Heart right ventricle (tissue), 16 donors: ENCODE measurements around the gene ADAMTS3. TPM values are rescaled to one million over a fixed set of nuclear protein-coding genes. Genes with fewer than 3 reads are reported as not detected.

ENCODE experiments used
- ATAC-seq, 8 donors: fragments of 200-7000 bp; cut with Tn5 transposase; one replicate each; pipeline ENCODE4 v1.9.1; 2020; ENCODE audit warnings: mild to moderate bottlenecking in 8 of 8, moderate library complexity in 8 of 8, moderate number of reproducible peaks in 1 of 8
- DNase-seq, 2 donors: peaks; one replicate each; pipeline ENCODE4 v3.0.0-alpha.2; 2020
- H3K27ac ChIP-seq, 10 donors: fragments of 200-600 bp; sonication (generic) in 2 of 10; one replicate each; pipeline versions ENCODE4 v1.5.0 to v1.8.0; 2020 to 2022; ENCODE audit warnings: mild to moderate bottlenecking in 3 of 10
- H3K27me3 ChIP-seq, 7 donors: fragments of 200-600 bp; one replicate each; pipeline ENCODE4 v1.8.0; 2021 to 2022; ENCODE audit warnings: mild to moderate bottlenecking in 2 of 7
- H3K36me3 ChIP-seq, 9 donors: fragments of 200-600 bp; sonication (generic) in 1 of 9; one replicate each; pipeline versions ENCODE4 v1.5.0 to v1.8.0; 2020 to 2022; ENCODE audit warnings: mild to moderate bottlenecking in 2 of 9
- H3K4me1 ChIP-seq, 9 donors: fragments of 200-600 bp; sonication (generic) in 1 of 9; one replicate each; pipeline versions ENCODE4 v1.5.0 to v1.8.0; 2020 to 2022; ENCODE audit warnings: mild to moderate bottlenecking in 4 of 9
- H3K4me3 ChIP-seq, 10 donors: fragments of 200-600 bp; sonication (generic) in 2 of 10; one replicate each; pipeline versions ENCODE4 v1.5.0 to v1.8.0; 2020 to 2022; ENCODE audit warnings: mild to moderate bottlenecking in 7 of 10, moderate library complexity in 2 of 10
- H3K9me3 ChIP-seq, 11 donors: fragments of 200-600 bp in 10 of 11; sonication (generic) in 2 of 11; one replicate each; pipeline versions ENCODE4 v1.5.0 to v1.8.0; 2013 to 2022; ENCODE audit warnings: mild to moderate bottlenecking in 2 of 11, control low read depth in 1 of 11, moderate library complexity in 1 of 11
- WGBS, 2 donors: extraction: QIAGEN DNeasy Blood & Tissue Kit; methylation state at CpG; one replicate each; pipeline ENCODE4 v1.1.7; 2013; ENCODE audit warnings: inconsistent platforms in 1 of 2; 5-methylcytosine and 5-hydroxymethylcytosine counted together
- intact Hi-C, 10 donors: fragments of 100-400 bp; cut with DNase I; formaldehyde crosslinking; loops; one replicate each; pipeline versions ENCODE4 v1.11.1 to v1.14.2; 2022
- polyA plus RNA-seq, 2 donors: library from polyadenylated mRNA; stranded (reverse); fragments of 200-250 nt; gene quantifications; one replicate each; pipeline ENCODE4 v1.2.3, GENCODE V29; 2013
- total RNA-seq, 10 donors: library from RNA; stranded (reverse); fragmentation: NEBNext Ultra II Directional in 3 of 10; extraction: Animal tissue kit (Norgen Biotek cat#: 25700) in 3 of 10; gene quantifications; one replicate each; pipeline versions ENCODE4 v1.2.1 to v1.2.4, GENCODE V29; 2021 to 2023
- TF ChIP-seq, protein P1 (sequence below), 9 donors: fragments of 200-600 bp; sonication (generic) in 2 of 9; IDR thresholded peaks; one replicate each; pipeline versions ENCODE4 v1.5.0 to v1.8.0; 2021 to 2022; ENCODE audit warnings: antibody characterized with exemption in 9 of 9, mild to moderate bottlenecking in 5 of 9, moderate library complexity in 1 of 9
- donor health status: Arrhythmogenic right ventricular cardiomyopathy.
- donor health status: ischemic (EF 13 %, LVEDD 7.1; RV severe dilation, severe dysfunction).
- donor health status: healthy with polysubstance abuse.
- donor health status: DM: no; HTN: yes; CAD: no.
- donor health status: DM: no; HTN: no; CAD: no.
- donor health status: ischemic (EF 25% LVEDD 6.9; RV normal size, moderate dysfunction).
- donor health status: ischemic (EF 25% LVEDD 5.7; RV mildly dilated, moderate dysfunction).
- donor health status: healthy.
- donor health status: DM: yes; HTN: yes; CAD: no.
- donor health status: Ischemic cardiomyopathy.
- donor health status: ischemic (EF 35%, LVEDD 5.7; RV mildly dilated, moderate dysfunction).
- donor health status: nonischemic (EF 11% LVEDD 7.7; RV severe dilation, severe dysfunction).
- donor health status: DM: yes; HTN: yes; CAD: no.
- donor health status: PGD.
- donor health status: ischemic (EF 29% LVEDD 5.4; RV normal size, mild dysfunction).
- donor health status: nonischemic (EF 23%, LVEDD 6.1; RV moderate dilation, normal function).

ADAMTS3 gene
- total and polyA plus RNA-seq, 12 donors = 0.23 to 1.1 (median 0.54) TPM

DNA sequence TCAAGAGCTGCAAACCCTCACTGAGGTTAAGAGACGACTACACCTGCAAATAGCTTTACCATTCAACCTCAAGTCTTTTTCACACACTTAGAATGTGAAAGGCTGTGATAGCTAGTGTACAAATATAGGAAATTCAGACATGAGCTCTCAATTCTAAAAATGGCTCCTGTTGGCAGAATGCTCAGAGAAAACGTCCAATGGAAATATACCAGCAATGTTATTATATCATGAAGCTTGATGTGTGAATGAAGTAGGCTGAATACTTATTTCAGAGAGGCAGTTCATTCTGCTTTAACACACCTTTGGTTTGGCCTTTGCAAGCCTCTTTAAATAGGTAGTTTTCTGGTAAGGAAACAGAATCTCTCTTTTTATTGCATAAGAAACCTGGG, 227.6 kb downstream of the ADAMTS3 start:
- TF ChIP-seq, protein P1, sequence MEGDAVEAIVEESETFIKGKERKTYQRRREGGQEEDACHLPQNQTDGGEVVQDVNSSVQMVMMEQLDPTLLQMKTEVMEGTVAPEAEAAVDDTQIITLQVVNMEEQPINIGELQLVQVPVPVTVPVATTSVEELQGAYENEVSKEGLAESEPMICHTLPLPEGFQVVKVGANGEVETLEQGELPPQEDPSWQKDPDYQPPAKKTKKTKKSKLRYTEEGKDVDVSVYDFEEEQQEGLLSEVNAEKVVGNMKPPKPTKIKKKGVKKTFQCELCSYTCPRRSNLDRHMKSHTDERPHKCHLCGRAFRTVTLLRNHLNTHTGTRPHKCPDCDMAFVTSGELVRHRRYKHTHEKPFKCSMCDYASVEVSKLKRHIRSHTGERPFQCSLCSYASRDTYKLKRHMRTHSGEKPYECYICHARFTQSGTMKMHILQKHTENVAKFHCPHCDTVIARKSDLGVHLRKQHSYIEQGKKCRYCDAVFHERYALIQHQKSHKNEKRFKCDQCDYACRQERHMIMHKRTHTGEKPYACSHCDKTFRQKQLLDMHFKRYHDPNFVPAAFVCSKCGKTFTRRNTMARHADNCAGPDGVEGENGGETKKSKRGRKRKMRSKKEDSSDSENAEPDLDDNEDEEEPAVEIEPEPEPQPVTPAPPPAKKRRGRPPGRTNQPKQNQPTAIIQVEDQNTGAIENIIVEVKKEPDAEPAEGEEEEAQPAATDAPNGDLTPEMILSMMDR (IDR thresholded peaks at IDR 0.05) = no peak
- 35 to 42% methylated on average over 2 of the region's 2 CpGs for WGBS, 2 donors
- no peak for DNase-seq
- Histone ChIP-seq H3K27me3 (no peaks in the 10 kb centered on the region), H3K4me3 (no peak overlapping the region), H3K27ac (peak overlapping the region in 1 of 10 donors; percentile 2), H3K36me3 (no peaks in the 10 kb centered on the region), H3K4me1 (peaks cover 0 to 6% (median 0%) of the 10 kb centered on the region in 9 donors), H3K9me3 (no peaks in the 10 kb centered on the region)
- no peak for ATAC-seq
- intact Hi-C loops = no loop called here

DNA sequence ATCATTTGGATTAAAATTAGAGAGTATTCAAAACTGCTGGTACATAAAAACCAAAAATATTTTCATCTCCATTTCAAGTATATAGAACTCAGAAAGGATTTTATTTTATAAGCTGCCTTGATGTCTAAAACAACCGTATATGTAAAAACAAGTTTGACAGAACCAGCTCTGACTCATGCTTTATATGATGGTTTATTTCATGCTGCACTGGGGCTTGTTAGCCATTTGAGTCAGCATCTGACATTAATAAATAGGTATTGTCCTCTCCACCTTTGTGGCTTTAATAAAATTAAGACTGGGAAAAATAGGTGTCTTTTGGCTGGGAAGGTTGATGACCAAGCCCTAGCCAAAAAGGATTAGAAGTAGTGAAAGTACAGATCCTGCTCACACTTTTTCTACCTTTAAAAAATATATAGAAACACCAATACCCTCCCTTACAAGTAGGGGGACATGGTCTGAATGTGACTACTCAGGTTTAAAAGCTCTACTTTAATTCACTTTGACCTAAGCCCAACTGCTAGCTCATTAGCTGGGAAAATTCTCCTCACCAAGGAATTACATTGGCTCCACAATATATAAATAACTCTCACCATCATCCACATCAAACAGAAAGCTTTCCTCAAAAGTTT, 228.1 kb downstream of the ADAMTS3 start:
- TF ChIP-seq, protein P1 (IDR thresholded peaks at IDR 0.05) = no peak
- H3K4me3 ChIP-seq = no peak overlapping the region
- no peaks in the 10 kb centered on the region for H3K9me3 ChIP-seq
- H3K27me3 ChIP-seq = no peaks in the 10 kb centered on the region
- H3K27ac ChIP-seq = peak overlapping the region in 1 of 10 donors; percentile 2
- H3K36me3 ChIP-seq = no peaks in the 10 kb centered on the region
- DNase-seq = no peak
- intact Hi-C loops = no loop called here
- H3K4me1 ChIP-seq = peaks cover 0 to 6% (median 0%) of the 10 kb centered on the region in 9 donors
- 76 to 81% methylated on average over 1 of the region's 1 CpG for WGBS, 2 donors
- ATAC-seq = no peak

DNA sequence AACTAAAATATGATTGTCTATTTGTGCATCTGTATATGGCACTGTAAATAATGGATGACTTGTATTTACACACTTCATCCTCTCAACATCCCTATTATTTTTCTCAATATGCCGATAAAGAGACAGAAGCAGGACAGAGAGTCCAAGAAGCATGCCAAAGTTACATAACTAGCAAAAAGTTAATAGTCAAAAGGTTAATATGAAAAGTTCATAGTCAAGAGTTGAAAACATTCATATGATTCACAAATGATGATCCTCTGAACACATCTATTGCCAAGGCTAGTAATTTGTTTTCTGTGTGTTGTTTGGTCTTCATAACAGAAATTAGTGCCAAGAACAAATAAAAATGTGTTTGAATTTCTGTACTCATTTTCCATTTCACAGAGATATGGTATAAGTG, 231.0 kb downstream of the ADAMTS3 start:
- Histone ChIP-seq H3K9me3 (no peaks in the 10 kb centered on the region), H3K4me3 (no peak overlapping the region), H3K36me3 (no peaks in the 10 kb centered on the region), H3K4me1 (peaks cover 0 to 6% (median 0%) of the 10 kb centered on the region in 9 donors), H3K27ac (no peak overlapping the region), H3K27me3 (no peaks in the 10 kb centered on the region)
- WGBS, 2 donors = 76 to 80% methylated on average over 1 of the region's 1 CpG
- TF ChIP-seq, protein P1 (IDR thresholded peaks at IDR 0.05) = no peak
- DNase-seq = no peak
- intact Hi-C loops = loop anchor here in 1 of 10 donors (10.0 kb wide), 1 partner anchor 687 kb away; no protein-coding TSS in a partner anchor
- peak in 1 of 8 donors; percentile 62 for ATAC-seq

DNA sequence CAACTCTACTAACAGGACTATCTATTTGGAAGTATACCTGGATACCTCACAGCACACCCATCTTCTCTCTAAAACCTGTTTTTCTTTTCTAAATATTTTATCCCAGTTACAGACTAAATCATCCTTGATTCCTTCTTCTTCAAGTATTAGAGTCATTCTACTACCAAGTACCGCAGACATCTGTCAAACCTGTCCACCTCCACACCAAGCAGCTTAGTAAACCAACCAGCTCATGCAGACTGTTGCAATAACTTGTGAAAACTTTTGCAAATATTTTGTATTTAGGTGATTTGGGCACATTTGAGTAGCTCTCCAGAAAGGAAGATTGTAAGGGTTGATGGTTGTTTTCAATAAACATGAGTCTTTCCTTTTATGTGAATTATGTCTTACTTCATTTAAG, 238.6 kb downstream of the ADAMTS3 start:
- 96 to 98% methylated on average over 1 of the region's 1 CpG for WGBS, 2 donors
- intact Hi-C loops = loop anchor here in 1 of 10 donors (10.0 kb wide), 1 partner anchor 694 kb away; no protein-coding TSS in a partner anchor
- TF ChIP-seq, protein P1 (IDR thresholded peaks at IDR 0.05) = no peak

More for the DNA sequence above, 238.6 kb downstream of the ADAMTS3 start:
- H3K27me3 ChIP-seq = no peaks in the 10 kb centered on the region
- no peaks in the 10 kb centered on the region for H3K4me1 ChIP-seq
- no peak for DNase-seq
- ATAC-seq = no peak
- no peak overlapping the region for H3K27ac ChIP-seq
- H3K9me3 ChIP-seq = no peaks in the 10 kb centered on the region
- no peaks in the 10 kb centered on the region for H3K36me3 ChIP-seq
- no peak overlapping the region for H3K4me3 ChIP-seq
